Left ventricle myocardium inferior (tissue), 1 donor: ENCODE results near the gene SH2D3C. TPM values are rescaled to one million over a fixed set of nuclear protein-coding genes. Genes with fewer than 3 reads are reported as not detected.

Source experiments
- DNase-seq: peaks from one replicate; pipeline ENCODE4 v3.0.0-alpha.2; 2020
- H3K27ac ChIP-seq: fragments of 200-600 bp; replicated peaks from 2 replicates; pipeline ENCODE4 v1.8.0; 2021
- H3K27me3 ChIP-seq: fragments of 200-600 bp; 2 replicates; pipeline ENCODE4 v1.8.0; 2021; ENCODE audit warnings: low read depth
- H3K36me3 ChIP-seq: fragments of 200-600 bp; 2 replicates; pipeline ENCODE4 v1.8.0; 2021
- H3K4me1 ChIP-seq: fragments of 200-600 bp; 2 replicates; pipeline ENCODE4 v1.8.0; 2021
- H3K4me3 ChIP-seq: fragments of 200-600 bp; 2 replicates; pipeline ENCODE4 v1.8.0; 2021; ENCODE audit warnings: mild to moderate bottlenecking, moderate library complexity
- H3K9me3 ChIP-seq: fragments of 200-600 bp; replicated peaks from 2 replicates; pipeline ENCODE4 v1.8.0; 2021
- CTCF ChIP-seq: fragments of 200-600 bp; IDR thresholded peaks from 2 replicates; pipeline ENCODE4 v1.8.0; 2021; ENCODE audit warnings: antibody characterized with exemption, mild to moderate bottlenecking, borderline replicate concordance
- intact Hi-C: fragments of 100-400 bp; cut with micrococcal nuclease; formaldehyde crosslinking; loops from one replicate; pipeline ENCODE4 v1.11.0; 2022
- total RNA-seq: library from RNA; stranded (reverse); fragmentation: NEBNext Ultra II Directional; extraction: Animal tissue kit (Norgen Biotek cat#: 25700); gene quantifications from one replicate; pipeline ENCODE4 v1.2.1, GENCODE V29; 2021
- donor health status: DM: no; HTN: yes; CAD: no; lungs with severe emphysema.

Gene SH2D3C
- total RNA-seq, 1 donor from 2014 or later: 18.2 TPM

GRCh38 chr9:127814619-127815511 lies 36.4 kb upstream of the SH2D3C start:
- Histone ChIP-seq H3K4me1 (peaks cover 39% of the 10 kb centered on the region), H3K36me3 (peaks cover 77% of the 10 kb centered on the region), H3K9me3 (no peaks in the 10 kb centered on the region), H3K27me3 (no peaks in the 10 kb centered on the region), H3K4me3 (no peak overlapping the region), H3K27ac (peak overlapping the region; percentile 12)
- intact Hi-C loops: no loop called here
- no peak for TF ChIP-seq CTCF
- DNase-seq: no peak

GRCh38 chr9:127813686-127814226 lies 35.3 kb upstream of the SH2D3C start:
- no peak for DNase-seq

GRCh38 chr9:127812936-127813675 lies 34.6 kb upstream of the SH2D3C start:
- Histone ChIP-seq H3K27me3 (no peaks in the 10 kb centered on the region), H3K36me3 (peaks cover 67% of the 10 kb centered on the region), H3K4me3 (no peak overlapping the region), H3K27ac (peak overlapping the region; percentile 59), H3K9me3 (no peaks in the 10 kb centered on the region), H3K4me1 (peaks cover 46% of the 10 kb centered on the region)
- TF ChIP-seq CTCF: no peak
- intact Hi-C loops: no loop called here
- no peak for DNase-seq

More at GRCh38 chr9:127813686-127814226, 35.3 kb upstream of the SH2D3C start:
- Histone ChIP-seq H3K4me1 (peaks cover 47% of the 10 kb centered on the region), H3K27ac (peak overlapping the region; percentile 59), H3K9me3 (no peaks in the 10 kb centered on the region), H3K36me3 (peaks cover 67% of the 10 kb centered on the region), H3K4me3 (no peak overlapping the region), H3K27me3 (no peaks in the 10 kb centered on the region)
- intact Hi-C loops: no loop called here
- no peak for TF ChIP-seq CTCF

- Histone ChIP-seq H3K36me3 (peaks cover 67% of the 10 kb centered on the region), H3K4me1 (peaks cover 35% of the 10 kb centered on the region), H3K27ac (no peak overlapping the region), H3K9me3 (no peaks in the 10 kb centered on the region), H3K4me3 (no peak overlapping the region), H3K27me3 (no peaks in the 10 kb centered on the region)
- TF ChIP-seq CTCF: no peak
- intact Hi-C loops: no loop called here
- no peak for DNase-seq
Measured at GRCh38 chr9:127812011-127812410, 33.5 kb upstream of the SH2D3C start.

GRCh38 chr9:127810378-127811187 lies 32.1 kb upstream of the SH2D3C start:
- intact Hi-C loops: no loop called here
- H3K9me3 ChIP-seq: no peaks in the 10 kb centered on the region
- peaks cover 66% of the 10 kb centered on the region for H3K36me3 ChIP-seq
- no peak for TF ChIP-seq CTCF
- H3K4me3 ChIP-seq: no peak overlapping the region
- no peak for DNase-seq
- H3K4me1 ChIP-seq: peaks cover 28% of the 10 kb centered on the region
- no peaks in the 10 kb centered on the region for H3K27me3 ChIP-seq
- peak overlapping the region; percentile 54 for H3K27ac ChIP-seq
